Measurements from ENCODE around the gene GIN1. TPM values are rescaled to one million over a fixed set of nuclear protein-coding genes. Genes with fewer than 3 reads are reported as not detected.

The GIN1 gene
- total RNA-seq, 2 donors from 2014 or later, result 7.0 to 9.6 TPM

- Mint-ChIP-seq H3K4me3 (no peak overlapping the region), H3K4me1 (no peaks in the 10 kb centered on the region), H3K27me3 (ENCODE audit: insufficient read depth) (no peaks in the 10 kb centered on the region), H3K27ac (no peak overlapping the region), H3K9me3 (peaks cover 1% of the 10 kb centered on the region), H3K36me3 (ENCODE audit: low read depth) (no peaks in the 10 kb centered on the region)
- TF ChIP-seq, protein P1, sequence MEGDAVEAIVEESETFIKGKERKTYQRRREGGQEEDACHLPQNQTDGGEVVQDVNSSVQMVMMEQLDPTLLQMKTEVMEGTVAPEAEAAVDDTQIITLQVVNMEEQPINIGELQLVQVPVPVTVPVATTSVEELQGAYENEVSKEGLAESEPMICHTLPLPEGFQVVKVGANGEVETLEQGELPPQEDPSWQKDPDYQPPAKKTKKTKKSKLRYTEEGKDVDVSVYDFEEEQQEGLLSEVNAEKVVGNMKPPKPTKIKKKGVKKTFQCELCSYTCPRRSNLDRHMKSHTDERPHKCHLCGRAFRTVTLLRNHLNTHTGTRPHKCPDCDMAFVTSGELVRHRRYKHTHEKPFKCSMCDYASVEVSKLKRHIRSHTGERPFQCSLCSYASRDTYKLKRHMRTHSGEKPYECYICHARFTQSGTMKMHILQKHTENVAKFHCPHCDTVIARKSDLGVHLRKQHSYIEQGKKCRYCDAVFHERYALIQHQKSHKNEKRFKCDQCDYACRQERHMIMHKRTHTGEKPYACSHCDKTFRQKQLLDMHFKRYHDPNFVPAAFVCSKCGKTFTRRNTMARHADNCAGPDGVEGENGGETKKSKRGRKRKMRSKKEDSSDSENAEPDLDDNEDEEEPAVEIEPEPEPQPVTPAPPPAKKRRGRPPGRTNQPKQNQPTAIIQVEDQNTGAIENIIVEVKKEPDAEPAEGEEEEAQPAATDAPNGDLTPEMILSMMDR (conservative IDR thresholded peaks at IDR 0.05), result peak; percentile 46
- Histone ChIP-seq H3K9ac (ENCODE audit: extremely low read depth, low read length, poor library complexity, severe bottlenecking) (no peak overlapping the region), H3K36me3 (ENCODE audit: control insufficient read depth, insufficient read depth, low read length) (no peaks in the 10 kb centered on the region), H3K4me1 (ENCODE audit: control insufficient read depth, insufficient read depth, low read length) (no peaks in the 10 kb centered on the region), H3K9me3 (ENCODE audit: control insufficient read depth, low read length) (no peaks in the 10 kb centered on the region), H3K27me3 (ENCODE audit: control insufficient read depth, insufficient read depth, low read length, poor library complexity, severe bottlenecking) (no peaks in the 10 kb centered on the region), H3K27ac (ENCODE audit: low read depth, low read length) (no peak overlapping the region), H3K4me3 (ENCODE audit: low read length) (no peak overlapping the region)
- WGBS, 2 experiments (ENCODE audit: insufficient coverage in 1 of 2, insufficient read length in 1 of 2), result 33 to 81% methylated on average over 1 to 4 of the region's 4 CpGs
- no peak for DNase-seq
Measured at GRCh38 chr5:103041071-103041676, 78.8 kb downstream of the GIN1 start.

GRCh38 chr5:103037673-103038455, 82.1 kb downstream of the GIN1 start:
- TF ChIP-seq, protein P1 (conservative IDR thresholded peaks at IDR 0.05), result no peak
- no peak overlapping the region for H3K4me3 Mint-ChIP-seq

GRCh38 chr5:103036601-103037000, 83.3 kb downstream of the GIN1 start:
- Histone ChIP-seq H3K9me3 (ENCODE audit: control insufficient read depth, low read length) (peaks cover 10% of the 10 kb centered on the region), H3K27me3 (ENCODE audit: control insufficient read depth, insufficient read depth, low read length, poor library complexity, severe bottlenecking) (no peaks in the 10 kb centered on the region), H3K4me1 (ENCODE audit: control insufficient read depth, insufficient read depth, low read length) (no peaks in the 10 kb centered on the region), H3K9ac (ENCODE audit: extremely low read depth, low read length, poor library complexity, severe bottlenecking) (no peak overlapping the region), H3K27ac (ENCODE audit: low read depth, low read length) (no peak overlapping the region), H3K4me3 (ENCODE audit: low read length) (no peak overlapping the region), H3K36me3 (ENCODE audit: control insufficient read depth, insufficient read depth, low read length) (no peaks in the 10 kb centered on the region)
- Mint-ChIP-seq H3K27me3 (ENCODE audit: insufficient read depth) (peaks cover 1% of the 10 kb centered on the region), H3K27ac (no peak overlapping the region), H3K36me3 (ENCODE audit: low read depth) (no peaks in the 10 kb centered on the region), H3K9me3 (peaks cover 7% of the 10 kb centered on the region), H3K4me1 (no peaks in the 10 kb centered on the region), H3K4me3 (no peak overlapping the region)
- DNase-seq, result no peak
- TF ChIP-seq, protein P1 (conservative IDR thresholded peaks at IDR 0.05), result no peak
- WGBS, 2 experiments (ENCODE audit: insufficient coverage in 1 of 2, insufficient read length in 1 of 2), result 87 to 89% methylated on average over 1 to 2 of the region's 2 CpGs

More at GRCh38 chr5:103037673-103038455, 82.1 kb downstream of the GIN1 start:
- no peak overlapping the region for H3K9ac ChIP-seq (ENCODE audit: extremely low read depth, low read length, poor library complexity, severe bottlenecking)
- H3K9me3 ChIP-seq (ENCODE audit: control insufficient read depth, low read length), result peaks cover 10% of the 10 kb centered on the region
- Mint-ChIP-seq H3K9me3 (peaks cover 7% of the 10 kb centered on the region), H3K27me3 (ENCODE audit: insufficient read depth) (peaks cover 1% of the 10 kb centered on the region), H3K27ac (no peak overlapping the region), H3K36me3 (ENCODE audit: low read depth) (no peaks in the 10 kb centered on the region), H3K4me1 (no peaks in the 10 kb centered on the region)
- WGBS, 2 experiments (ENCODE audit: insufficient coverage in 1 of 2, insufficient read length in 1 of 2), result 72 to 91% methylated on average over 2 to 4 of the region's 4 CpGs
- DNase-seq, result no peak
- H3K36me3 ChIP-seq (ENCODE audit: control insufficient read depth, insufficient read depth, low read length), result no peaks in the 10 kb centered on the region
- no peaks in the 10 kb centered on the region for H3K4me1 ChIP-seq (ENCODE audit: control insufficient read depth, insufficient read depth, low read length)
- H3K4me3 ChIP-seq (ENCODE audit: low read length), result no peak overlapping the region
- no peak overlapping the region for H3K27ac ChIP-seq (ENCODE audit: low read depth, low read length)
- no peaks in the 10 kb centered on the region for H3K27me3 ChIP-seq (ENCODE audit: control insufficient read depth, insufficient read depth, low read length, poor library complexity, severe bottlenecking)

Other genes starting within 250 kb of the GIN1 start
- gene PPIP5K2, start 163 bp upstream of the GIN1 start, total RNA-seq, result 10 to 100 TPM; 67.1 to 68.0 TPM
- 10 to 100 TPM; 13.2 to 18.9 TPM for gene MACIR, start 138.6 kb upstream of the GIN1 start, total RNA-seq

Data from endodermal cell (in vitro differentiated cells).